AG10803 (cell line): ENCODE results near the gene CHAF1A.

Source experiments
- DNase-seq: peaks from one replicate; pipeline ENCODE4 v3.0.0; 2010; ENCODE audit warnings: low read depth
- H3K4me3 ChIP-seq: 2 replicates; pipeline ENCODE4 v1.5.1; 2011; ENCODE audit warnings: mild to moderate bottlenecking, low read length, control low read depth
- TF ChIP-seq, protein P1 (sequence below): conservative IDR thresholded peaks from 2 replicates; pipeline ENCODE4 v1.5.1; 2011; ENCODE audit warnings: mild to moderate bottlenecking, low read length, control low read depth, inconsistent platforms

Gene CHAF1A, protein sequence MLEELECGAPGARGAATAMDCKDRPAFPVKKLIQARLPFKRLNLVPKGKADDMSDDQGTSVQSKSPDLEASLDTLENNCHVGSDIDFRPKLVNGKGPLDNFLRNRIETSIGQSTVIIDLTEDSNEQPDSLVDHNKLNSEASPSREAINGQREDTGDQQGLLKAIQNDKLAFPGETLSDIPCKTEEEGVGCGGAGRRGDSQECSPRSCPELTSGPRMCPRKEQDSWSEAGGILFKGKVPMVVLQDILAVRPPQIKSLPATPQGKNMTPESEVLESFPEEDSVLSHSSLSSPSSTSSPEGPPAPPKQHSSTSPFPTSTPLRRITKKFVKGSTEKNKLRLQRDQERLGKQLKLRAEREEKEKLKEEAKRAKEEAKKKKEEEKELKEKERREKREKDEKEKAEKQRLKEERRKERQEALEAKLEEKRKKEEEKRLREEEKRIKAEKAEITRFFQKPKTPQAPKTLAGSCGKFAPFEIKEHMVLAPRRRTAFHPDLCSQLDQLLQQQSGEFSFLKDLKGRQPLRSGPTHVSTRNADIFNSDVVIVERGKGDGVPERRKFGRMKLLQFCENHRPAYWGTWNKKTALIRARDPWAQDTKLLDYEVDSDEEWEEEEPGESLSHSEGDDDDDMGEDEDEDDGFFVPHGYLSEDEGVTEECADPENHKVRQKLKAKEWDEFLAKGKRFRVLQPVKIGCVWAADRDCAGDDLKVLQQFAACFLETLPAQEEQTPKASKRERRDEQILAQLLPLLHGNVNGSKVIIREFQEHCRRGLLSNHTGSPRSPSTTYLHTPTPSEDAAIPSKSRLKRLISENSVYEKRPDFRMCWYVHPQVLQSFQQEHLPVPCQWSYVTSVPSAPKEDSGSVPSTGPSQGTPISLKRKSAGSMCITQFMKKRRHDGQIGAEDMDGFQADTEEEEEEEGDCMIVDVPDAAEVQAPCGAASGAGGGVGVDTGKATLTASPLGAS

GRCh38 chr19:4402171-4403004, at the start of gene CHAF1A:
TSS of gene CHAF1A (plus strand) at chr19:4402640. CDS start at chr19:4402763, 123 bp downstream.
- DNase-seq = peak; percentile 100
- TF ChIP-seq, protein P1, sequence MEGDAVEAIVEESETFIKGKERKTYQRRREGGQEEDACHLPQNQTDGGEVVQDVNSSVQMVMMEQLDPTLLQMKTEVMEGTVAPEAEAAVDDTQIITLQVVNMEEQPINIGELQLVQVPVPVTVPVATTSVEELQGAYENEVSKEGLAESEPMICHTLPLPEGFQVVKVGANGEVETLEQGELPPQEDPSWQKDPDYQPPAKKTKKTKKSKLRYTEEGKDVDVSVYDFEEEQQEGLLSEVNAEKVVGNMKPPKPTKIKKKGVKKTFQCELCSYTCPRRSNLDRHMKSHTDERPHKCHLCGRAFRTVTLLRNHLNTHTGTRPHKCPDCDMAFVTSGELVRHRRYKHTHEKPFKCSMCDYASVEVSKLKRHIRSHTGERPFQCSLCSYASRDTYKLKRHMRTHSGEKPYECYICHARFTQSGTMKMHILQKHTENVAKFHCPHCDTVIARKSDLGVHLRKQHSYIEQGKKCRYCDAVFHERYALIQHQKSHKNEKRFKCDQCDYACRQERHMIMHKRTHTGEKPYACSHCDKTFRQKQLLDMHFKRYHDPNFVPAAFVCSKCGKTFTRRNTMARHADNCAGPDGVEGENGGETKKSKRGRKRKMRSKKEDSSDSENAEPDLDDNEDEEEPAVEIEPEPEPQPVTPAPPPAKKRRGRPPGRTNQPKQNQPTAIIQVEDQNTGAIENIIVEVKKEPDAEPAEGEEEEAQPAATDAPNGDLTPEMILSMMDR = no peak
- peak within 1 kb of the TSS; percentile 83 for H3K4me3 ChIP-seq

- no peak overlapping the region for H3K4me3 ChIP-seq
- peak; percentile 64 for DNase-seq
- TF ChIP-seq, protein P1 = peak; percentile 77
Measured at GRCh38 chr19:4352701-4353121, 49.7 kb upstream of the CHAF1A start.

- no peak for DNase-seq
- TF ChIP-seq, protein P1 = no peak
- no peak overlapping the region for H3K4me3 ChIP-seq
Measured at GRCh38 chr19:4354282-4354681, 48.2 kb upstream of the CHAF1A start.

DNA sequence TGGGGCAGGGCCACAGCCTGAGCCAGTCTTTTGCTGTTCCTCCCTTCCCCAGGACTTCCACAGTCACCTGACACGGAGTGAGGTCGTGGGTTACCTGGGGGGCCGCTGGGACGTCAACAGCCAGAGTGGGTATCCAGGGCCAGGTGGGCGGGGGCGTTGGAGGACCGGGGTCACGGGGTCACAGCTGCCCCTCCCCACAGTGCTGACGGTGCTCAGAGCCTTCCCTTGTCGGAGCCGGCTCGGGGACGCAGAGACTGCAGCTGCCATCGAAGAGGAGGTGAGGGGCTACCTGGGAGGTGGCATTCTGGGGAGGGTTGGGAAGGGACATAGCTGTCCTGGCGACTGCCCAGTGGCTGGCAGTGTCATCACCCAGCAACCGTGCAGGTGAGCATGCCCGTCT, 47.5 kb upstream of the CHAF1A start:
- DNase-seq = no peak
- TF ChIP-seq, protein P1 = no peak
- no peak overlapping the region for H3K4me3 ChIP-seq

DNA sequence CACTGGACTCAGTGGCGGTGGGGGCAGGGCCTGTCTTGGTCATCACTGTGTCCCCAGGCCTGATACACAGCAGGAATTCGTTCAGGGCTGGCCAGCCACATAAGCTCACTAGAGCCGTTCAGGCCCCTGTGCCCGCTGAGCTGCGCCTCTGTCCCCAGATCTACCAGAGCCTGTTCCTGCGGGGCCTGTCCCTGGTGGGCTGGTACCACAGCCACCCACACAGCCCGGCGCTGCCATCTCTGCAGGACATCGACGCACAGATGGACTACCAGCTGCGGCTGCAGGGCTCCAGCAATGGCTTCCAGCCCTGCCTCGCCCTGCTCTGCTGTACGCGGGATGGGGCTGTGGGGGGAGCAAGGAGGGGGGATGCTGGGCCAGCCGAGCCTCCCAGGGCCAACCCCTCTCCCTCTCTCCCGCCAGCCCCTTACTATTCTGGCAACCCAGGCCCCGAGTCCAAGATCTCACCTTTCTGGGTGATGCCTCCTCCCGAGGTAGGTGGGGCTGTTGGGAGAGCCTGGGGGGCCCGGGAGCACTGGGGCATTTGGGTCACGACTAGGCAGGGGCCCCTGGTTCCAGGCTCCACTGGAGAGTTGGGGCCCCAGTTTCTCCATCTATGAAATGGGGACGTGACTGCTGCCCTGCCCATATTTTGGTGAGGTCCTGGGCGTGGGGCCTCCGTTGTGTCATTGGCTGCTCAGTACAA, 45.2 kb upstream of the CHAF1A start:
- no peak for DNase-seq
- H3K4me3 ChIP-seq = no peak overlapping the region
- TF ChIP-seq, protein P1 = no peak

- H3K4me3 ChIP-seq = no peak overlapping the region
- DNase-seq = no peak
- TF ChIP-seq, protein P1 = no peak
Measured at GRCh38 chr19:4357921-4358326, 44.5 kb upstream of the CHAF1A start.
